A673 (cell line): Measurements from ENCODE around the gene PROK2.

Experiments
- CTCF ChIP-seq: fragments of 300-800, 200-600 bp; sonication (generic); conservative IDR thresholded peaks from 2 replicates; pipeline ENCODE4 v1.5.1; 2017; ENCODE audit warnings: low read depth, mild to moderate bottlenecking, antibody characterized with exemption, low read length, moderate library complexity, mixed read lengths
- EZH2 ChIP-seq: fragments of 200-600 bp; sonication (generic); IDR thresholded peaks from 2 replicates; pipeline ENCODE4 v1.6.1; 2017; ENCODE audit warnings: borderline replicate concordance, low read depth, mild to moderate bottlenecking, mixed read lengths, antibody characterized with exemption, low read length; ENCODE audit not compliant: poor library complexity, severe bottlenecking

- TF ChIP-seq CTCF (no peak), EZH2 (no peak)
These were observed 20.3 kb upstream of the PROK2 start for GRCh38 chr3:71805199-71805598.
